GM12878 (cell line): Measurements from ENCODE around the gene OR4E1. TPM values are rescaled to one million over a fixed set of nuclear protein-coding genes. Genes with fewer than 3 reads are reported as not detected.

Experiments
- ATAC-seq: fragments of 200-7000 bp; cut with Tn5 transposase; 3 replicates; pipeline ENCODE4 v1.9.1; 2020; ENCODE audit warnings: mild to moderate bottlenecking, moderate library complexity
- BruUV-seq: library from RNA; stranded (reverse); fragments of 400-500 nt; replicated peaks from 2 replicates; lab custom pipeline; 2021; lab: Mats Ljungman, UMichigan
- CTCF ChIA-PET: fragments of 300-600 bp; sonication (Branson Sonifier 250); formaldehyde crosslinking; extraction: SDS; loops from one replicate; lab custom pipeline; 2021; ENCODE audit warnings: inconsistent platforms; lab: Yijun Ruan, JAX
- POLR2A ChIA-PET: fragments of 350-600 bp; formaldehyde crosslinking; extraction: SDS; loops from one replicate; lab custom pipeline; 2021; ENCODE audit warnings: inconsistent platforms; lab: Charles Lee
- RAD21 ChIA-PET: fragments of 300-600 bp; sonication (Branson Sonifier 250); formaldehyde crosslinking; loops from one replicate; lab custom pipeline; 2023; ENCODE audit warnings: antibody characterized with exemption; ENCODE audit not compliant: unreplicated experiment; lab: Charles Lee
- SMC1A ChIA-PET: fragments of 300-600 bp; sonication (Branson Sonifier 250); formaldehyde crosslinking; loops from one replicate; lab custom pipeline; 2023; ENCODE audit not compliant: unreplicated experiment, uncharacterized antibody; lab: Charles Lee
- DNase-seq: peaks from one replicate; pipeline ENCODE4 v3.0.0-alpha.2; 2011; ENCODE audit warnings: low read depth, low spot score
- FAIRE-seq: peaks from 3 replicates; lab custom pipeline; 2011; peaks lifted over from hg19 to GRCh38; lab: Jason Lieb, UNC
- H2AFZ ChIP-seq: 2 replicates; pipeline ENCODE4 v1.6.0; 2011; ENCODE audit warnings: low read depth, low read length, control low read depth; ENCODE audit not compliant: control insufficient read depth
- H3K27ac ChIP-seq: 2 replicates; pipeline ENCODE4 v1.5.1; 2011; ENCODE audit warnings: control low read depth; ENCODE audit not compliant: control insufficient read depth, insufficient read depth
- H3K27me3 ChIP-seq, 2 experiments: replicated peaks in 1 of 2; 2 replicates each; pipeline versions ENCODE4 v1.6.0 to v1.6.1; 2011; ENCODE audit warnings: low read length in 1 of 2; ENCODE audit not compliant: control insufficient read depth in 2 of 2, insufficient read depth in 2 of 2
- H3K36me3 ChIP-seq, 2 experiments: 2 replicates each; pipeline ENCODE4 v1.5.1; 2011; ENCODE audit warnings: low read length in 1 of 2; ENCODE audit not compliant: control insufficient read depth in 2 of 2, insufficient read depth in 2 of 2
- H3K4me1 ChIP-seq: 2 replicates; pipeline ENCODE4 v1.6.1; 2011; ENCODE audit warnings: mild to moderate bottlenecking, low read length, moderate library complexity, mixed read lengths; ENCODE audit not compliant: control insufficient read depth, insufficient read depth
- H3K4me2 ChIP-seq: 2 replicates; pipeline ENCODE4 v1.6.0; 2011; ENCODE audit warnings: control low read depth; ENCODE audit not compliant: control insufficient read depth, insufficient read depth
- H3K4me3 ChIP-seq: fragments of 200-600 bp; sonication (generic); 2 replicates; pipeline ENCODE4 v1.5.1; 2016
- H3K79me2 ChIP-seq: 2 replicates; pipeline ENCODE4 v1.6.0; 2011; ENCODE audit warnings: low read length; ENCODE audit not compliant: control insufficient read depth, insufficient read depth
- H3K9ac ChIP-seq: 2 replicates; pipeline ENCODE4 v1.8.0; 2011; ENCODE audit warnings: low read length, control low read depth, mixed read lengths; ENCODE audit not compliant: control insufficient read depth, insufficient read depth
- H3K9me3 ChIP-seq: replicated peaks from 3 replicates; pipeline ENCODE4 v1.5.1; 2011; ENCODE audit warnings: mild to moderate bottlenecking, low read length; ENCODE audit not compliant: control insufficient read depth, insufficient read depth
- H4K20me1 ChIP-seq: 2 replicates; pipeline ENCODE4 v1.6.0; 2011; ENCODE audit not compliant: control insufficient read depth, insufficient read depth
- IKZF2 ChIP-seq, 2 experiments: fragments of 450-650 bp; IDR thresholded peaks; 2 replicates each; pipeline ENCODE4 v1.6.1; 2017; ENCODE audit warnings: mild to moderate bottlenecking in 2 of 2, moderate library complexity in 2 of 2
- NBN ChIP-seq: fragments of 450-650 bp; IDR thresholded peaks from 2 replicates; pipeline ENCODE4 v1.6.1; 2016
- NRF1 ChIP-seq: conservative IDR thresholded peaks from 2 replicates; pipeline ENCODE4 v1.6.1; 2011; ENCODE audit warnings: mild to moderate bottlenecking, low read depth, low read length, improper control_type of control experiment
- PAX8 ChIP-seq: fragments of 450-650 bp; IDR thresholded peaks from 2 replicates; pipeline ENCODE4 v1.6.1; 2017; ENCODE audit warnings: mild to moderate bottlenecking, moderate library complexity
- STAT3 ChIP-seq: IDR thresholded peaks from 2 replicates; pipeline ENCODE4 v1.6.1; 2011; ENCODE audit warnings: low read depth, low read length, improper control_type of control experiment
- TCF3 ChIP-seq: IDR thresholded peaks from 2 replicates; pipeline ENCODE4 v1.6.1; 2012; ENCODE audit warnings: low read depth, mild to moderate bottlenecking, low read length, borderline replicate concordance; ENCODE audit not compliant: insufficient read depth
- ZNF274 ChIP-seq: IDR thresholded peaks from one replicate; pipeline ENCODE4 v1.8.0; 2011; ENCODE audit not compliant: insufficient read length, insufficient read depth
- WGBS: methylation state at CpG from one replicate; pipeline ENCODE4 v1.1.6; 2016; ENCODE audit warnings: low lambda C conversion rate; ENCODE audit not compliant: insufficient replicate concordance, insufficient coverage; ENCODE audit errors: missing lambda C conversion rate; 5-methylcytosine and 5-hydroxymethylcytosine counted together
- in situ Hi-C: fragments of 300-500 bp; cut with MboI; formaldehyde crosslinking; loops from 9 replicates; pipeline ENCODE4 v1.14.3; 2018; ENCODE audit warnings: mixed read lengths
- intact Hi-C: fragments of 100-400 bp; cut with micrococcal nuclease; formaldehyde crosslinking; loops from one replicate; pipeline ENCODE4 v1.14.2; 2022; ENCODE audit not compliant: unreplicated experiment
- polyA plus RNA-seq, 11 experiments: library from polyadenylated mRNA; depleted of rRNA in 4 of 11; unstranded in 6 of 11; stranded (reverse) in 5 of 11; fragments of >200 nt; fragmentation: Nextera tagmentation in 4 of 11; fragmentation: Illumina TruSeq in 1 of 11; extraction: Ambion mirVana in 4 of 11; extraction: Trizol in 1 of 11; gene quantifications; 1 replicate in 1 of 11; 2 replicates in 10 of 11; pipeline versions ENCODE4 v1.2.1 to v1.2.3, GENCODE V29; 2011 to 2016; ENCODE audit warnings: inconsistent platforms in 2 of 11, missing spikeins in 2 of 11, low read depth in 1 of 11
- total RNA-seq, 4 experiments: library from RNA; depleted of rRNA in 3 of 4; stranded (reverse); fragments of >200 nt in 3 of 4; fragmentation: Illumina TruSeq in 1 of 4; extraction: Trizol in 1 of 4; gene quantifications; 2 replicates each; pipeline versions ENCODE4 v1.2.1 to v1.2.3, GENCODE V29; 2013 to 2021
- TF ChIP-seq, protein P1 (sequence below): fragments of 450-650 bp; IDR thresholded peaks from 2 replicates; pipeline ENCODE4 v1.6.1; 2018; ENCODE audit warnings: borderline replicate concordance, mild to moderate bottlenecking; ENCODE audit not compliant: partially characterized antibody
- TF ChIP-seq, protein P2 (sequence below): IDR thresholded peaks from 2 replicates; pipeline ENCODE4 v1.6.1; 2012; ENCODE audit warnings: low read length, inconsistent platforms
- TF ChIP-seq, protein P3 (sequence below): IDR thresholded peaks from 2 replicates; pipeline ENCODE4 v1.6.1; 2011; ENCODE audit warnings: low read depth, mild to moderate bottlenecking, low read length, moderate library complexity, borderline replicate concordance; ENCODE audit errors: extremely low read depth

Gene OR4E1
- total and polyA plus RNA-seq, 10 of the 15 experiments (the other 5 are each of a cell fraction or from before 2014, with no cell fraction given): not detected

DNA sequence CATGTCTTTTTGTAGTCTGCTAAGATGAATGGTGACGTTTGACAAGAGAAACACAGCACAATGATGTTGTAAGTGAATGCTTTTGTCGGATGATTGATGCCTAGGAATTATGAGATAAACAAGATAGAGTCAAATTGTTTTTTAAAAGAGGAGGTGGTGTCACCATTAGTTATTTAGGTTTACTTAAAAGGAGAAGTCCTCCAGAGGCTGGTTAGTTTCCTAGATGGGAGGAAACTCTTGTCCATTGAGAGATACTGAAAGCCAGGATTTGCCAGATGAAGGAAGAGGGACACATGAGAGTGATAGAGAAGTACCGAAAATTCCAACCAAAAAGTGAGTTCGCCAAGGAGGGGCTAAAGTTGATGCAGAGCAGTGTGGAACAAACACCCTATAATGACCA lies 38.8 kb downstream of the OR4E1 start, which contains the start of gene OR10G2:
Gene OR10G2, minus strand, starts transcription at position 101 of the 400 bp plus-strand sequence. Its CDS starts 98 bp downstream, at position 3.
- CTCF ChIA-PET: no interaction called here
- POLR2A ChIA-PET: no interaction called here
- no TSS peak for BruUV-seq
- DNase-seq (no peak), ATAC-seq (no peak), FAIRE-seq (no peak)
- Histone ChIP-seq H3K9me3 (no peaks in the 10 kb centered on the region), H3K79me2 (no peaks in the 10 kb centered on the region), H3K4me3 (no peak within 1 kb of the TSS), H3K27ac (no peak within 1 kb of the TSS), H3K9ac (no peak within 1 kb of the TSS), H3K27me3 (no peaks in the 10 kb centered on the region), H3K4me2 (no peak within 1 kb of the TSS), H2AFZ (no peak within 1 kb of the TSS), H3K36me3 (no peaks in the 10 kb centered on the region), H3K4me1 (no peaks in the 10 kb centered on the region), H4K20me1 (no peaks in the 10 kb centered on the region)
- TF ChIP-seq, protein P1, sequence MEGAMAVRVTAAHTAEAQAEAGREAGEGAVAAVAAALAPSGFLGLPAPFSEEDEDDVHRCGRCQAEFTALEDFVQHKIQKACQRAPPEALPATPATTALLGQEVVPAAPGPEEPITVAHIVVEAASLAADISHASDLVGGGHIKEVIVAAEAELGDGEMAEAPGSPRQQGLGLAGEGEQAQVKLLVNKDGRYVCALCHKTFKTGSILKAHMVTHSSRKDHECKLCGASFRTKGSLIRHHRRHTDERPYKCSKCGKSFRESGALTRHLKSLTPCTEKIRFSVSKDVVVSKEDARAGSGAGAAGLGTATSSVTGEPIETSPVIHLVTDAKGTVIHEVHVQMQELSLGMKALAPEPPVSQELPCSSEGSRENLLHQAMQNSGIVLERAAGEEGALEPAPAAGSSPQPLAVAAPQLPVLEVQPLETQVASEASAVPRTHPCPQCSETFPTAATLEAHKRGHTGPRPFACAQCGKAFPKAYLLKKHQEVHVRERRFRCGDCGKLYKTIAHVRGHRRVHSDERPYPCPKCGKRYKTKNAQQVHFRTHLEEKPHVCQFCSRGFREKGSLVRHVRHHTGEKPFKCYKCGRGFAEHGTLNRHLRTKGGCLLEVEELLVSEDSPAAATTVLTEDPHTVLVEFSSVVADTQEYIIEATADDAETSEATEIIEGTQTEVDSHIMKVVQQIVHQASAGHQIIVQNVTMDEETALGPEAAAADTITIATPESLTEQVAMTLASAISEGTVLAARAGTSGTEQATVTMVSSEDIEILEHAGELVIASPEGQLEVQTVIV: no peak
- TF ChIP-seq STAT3: no peak
- no peak for TF ChIP-seq NBN
- TF ChIP-seq, protein P2, sequence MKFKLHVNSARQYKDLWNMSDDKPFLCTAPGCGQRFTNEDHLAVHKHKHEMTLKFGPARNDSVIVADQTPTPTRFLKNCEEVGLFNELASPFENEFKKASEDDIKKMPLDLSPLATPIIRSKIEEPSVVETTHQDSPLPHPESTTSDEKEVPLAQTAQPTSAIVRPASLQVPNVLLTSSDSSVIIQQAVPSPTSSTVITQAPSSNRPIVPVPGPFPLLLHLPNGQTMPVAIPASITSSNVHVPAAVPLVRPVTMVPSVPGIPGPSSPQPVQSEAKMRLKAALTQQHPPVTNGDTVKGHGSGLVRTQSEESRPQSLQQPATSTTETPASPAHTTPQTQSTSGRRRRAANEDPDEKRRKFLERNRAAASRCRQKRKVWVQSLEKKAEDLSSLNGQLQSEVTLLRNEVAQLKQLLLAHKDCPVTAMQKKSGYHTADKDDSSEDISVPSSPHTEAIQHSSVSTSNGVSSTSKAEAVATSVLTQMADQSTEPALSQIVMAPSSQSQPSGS: no peak
- no peak for TF ChIP-seq PAX8
- TF ChIP-seq, protein P3, sequence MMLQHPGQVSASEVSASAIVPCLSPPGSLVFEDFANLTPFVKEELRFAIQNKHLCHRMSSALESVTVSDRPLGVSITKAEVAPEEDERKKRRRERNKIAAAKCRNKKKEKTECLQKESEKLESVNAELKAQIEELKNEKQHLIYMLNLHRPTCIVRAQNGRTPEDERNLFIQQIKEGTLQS: no peak
- TF ChIP-seq ZNF274: no peak
- TF ChIP-seq TCF3: no peak
- TF ChIP-seq NRF1: no peak
- no peak for TF ChIP-seq IKZF2 (IDR thresholded peaks at IDR 0.05)
- 14% methylated on average over 4 of the region's 4 CpGs for WGBS
- intact Hi-C loops (no loop called here), in situ Hi-C loops (no loop called here)
- SMC1A ChIA-PET: no interaction called here
- RAD21 ChIA-PET: no interaction called here
